Kidney (tissue), 14 donors: Measurements from ENCODE around the gene NEMF. TPM values are rescaled to one million over a fixed set of nuclear protein-coding genes. Genes with fewer than 3 reads are reported as not detected.

ENCODE experiments used
- DNase-seq, 5 donors: peaks; one replicate each; pipeline ENCODE4 v3.0.0-alpha.2; 2013 to 2020
- FAIRE-seq: peaks from 2 replicates; lab custom pipeline; 2012; peaks lifted over from hg19 to GRCh38; lab: Jason Lieb, UNC
- H3K27ac ChIP-seq, 2 donors: one replicate each; pipeline ENCODE4 v1.7.0; 2013; ENCODE audit warnings: low read depth in 2 of 2, low read length in 2 of 2, inconsistent platforms in 1 of 2
- H3K27me3 ChIP-seq: one replicate; pipeline ENCODE4 v1.7.1; 2013; ENCODE audit warnings: low read length, inconsistent platforms; ENCODE audit not compliant: control insufficient read depth, insufficient read depth
- H3K36me3 ChIP-seq, 3 donors: one replicate each; pipeline versions ENCODE4 v1.7.0 to v1.7.1; 2013; ENCODE audit warnings: low read length in 3 of 3, control low read depth in 1 of 3, inconsistent platforms in 1 of 3; ENCODE audit not compliant: insufficient read depth in 3 of 3, control insufficient read depth in 2 of 3
- H3K4me1 ChIP-seq, 3 donors: one replicate each; pipeline versions ENCODE4 v1.7.0 to v1.7.1; 2013; ENCODE audit warnings: low read length in 3 of 3, inconsistent platforms in 1 of 3, low read depth in 1 of 3; ENCODE audit not compliant: control insufficient read depth in 2 of 3, insufficient read depth in 2 of 3
- H3K4me3 ChIP-seq, 3 donors: one replicate each; pipeline versions ENCODE4 v1.7.0 to v1.8.1; 2013; ENCODE audit warnings: low read length in 3 of 3, control low read depth in 1 of 3, inconsistent platforms in 1 of 3
- H3K9ac ChIP-seq, 3 donors: one replicate each; pipeline versions ENCODE4 v1.7.0 to v1.7.1; 2013; ENCODE audit warnings: low read length in 3 of 3, control low read depth in 1 of 3, inconsistent platforms in 1 of 3
- H3K9me3 ChIP-seq, 3 donors: one replicate each; pipeline versions ENCODE4 v1.7.0 to v1.7.1; 2013; ENCODE audit warnings: low read length in 3 of 3, control low read depth in 1 of 3, inconsistent platforms in 1 of 3; ENCODE audit not compliant: control insufficient read depth in 2 of 3, insufficient read depth in 1 of 3
- intact Hi-C: fragments of 100-400 bp; cut with DNase I; formaldehyde crosslinking; loops from one replicate; pipeline ENCODE4 v1.11.1; 2022
- polyA plus RNA-seq: library from polyadenylated mRNA; stranded (reverse); fragments of 350-450 nt; fragmentation: Illumina TruSeq; extraction: RNeasy Lipid Tissue Mini Kit (QIAGEN cat#74804); gene quantifications from one replicate; pipeline ENCODE4 v1.2.3, GENCODE V29; 2014; ENCODE audit warnings: low read depth, low replicate concordance; ENCODE audit not compliant: insufficient read depth
- total RNA-seq: library from RNA; stranded (reverse); fragmentation: NEBNext Ultra II Directional; extraction: Animal tissue kit (Norgen Biotek cat#: 25700); gene quantifications from one replicate; pipeline ENCODE4 v1.2.1, GENCODE V29; 2021
- TF ChIP-seq, protein P1 (sequence below): IDR thresholded peaks from 3 replicates; pipeline ENCODE4 v1.5.1; 2012; ENCODE audit warnings: mild to moderate bottlenecking, moderate library complexity, borderline replicate concordance; ENCODE audit not compliant: insufficient read depth; ENCODE audit errors: extremely low read depth
- donor health status: control.
- donor health status: control.
- donor health status: control.
- donor health status: control.
- donor health status: control.
- donor health status: DM: yes; HTN: yes; CAD: no.
- donor health status: Normal renal cell carcinoma (clear cell type).

The NEMF gene
- total and polyA plus RNA-seq, 2 donors from 2014 or later = 26.1 to 79.9 TPM

DNA sequence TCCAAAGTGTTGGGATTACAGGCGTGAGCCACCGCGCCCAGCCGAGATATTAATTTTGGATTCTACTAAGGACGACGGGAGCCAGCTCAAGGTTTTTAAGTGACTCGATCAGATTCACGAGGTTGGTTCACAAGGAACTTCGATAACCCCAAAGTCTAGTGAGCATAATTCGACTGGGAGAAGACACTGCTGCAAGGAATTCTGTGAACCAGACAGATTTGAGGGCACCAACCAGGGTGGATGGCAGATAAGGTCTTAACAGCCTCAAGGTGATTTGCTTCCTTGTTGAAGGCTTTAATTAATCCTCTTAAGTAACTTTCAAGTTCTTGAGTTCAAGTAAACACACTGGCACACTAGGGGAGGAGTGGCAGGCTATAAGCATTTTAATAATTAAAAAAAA is 85.7 kb downstream of the NEMF start:
- Histone ChIP-seq H3K4me1 (peaks cover 6 to 17% (median 16%) of the 10 kb centered on the region in 3 donors), H3K4me3 (peak overlapping the region; percentile 21 to 99 (median 69)), H3K9ac (peak overlapping the region; percentile 79 to 86 (median 83)), H3K36me3 (peaks cover 0 to under 1% (median 0%) of the 10 kb centered on the region in 3 donors), H3K27ac (peak overlapping the region; percentile 26 to 96), H3K9me3 (no peaks in the 10 kb centered on the region), H3K27me3 (no peaks in the 10 kb centered on the region)
- DNase-seq (peak in 2 of 5 donors; percentile 35 to 45), FAIRE-seq (no peak)
- intact Hi-C loops = no loop called here
- TF ChIP-seq, protein P1, sequence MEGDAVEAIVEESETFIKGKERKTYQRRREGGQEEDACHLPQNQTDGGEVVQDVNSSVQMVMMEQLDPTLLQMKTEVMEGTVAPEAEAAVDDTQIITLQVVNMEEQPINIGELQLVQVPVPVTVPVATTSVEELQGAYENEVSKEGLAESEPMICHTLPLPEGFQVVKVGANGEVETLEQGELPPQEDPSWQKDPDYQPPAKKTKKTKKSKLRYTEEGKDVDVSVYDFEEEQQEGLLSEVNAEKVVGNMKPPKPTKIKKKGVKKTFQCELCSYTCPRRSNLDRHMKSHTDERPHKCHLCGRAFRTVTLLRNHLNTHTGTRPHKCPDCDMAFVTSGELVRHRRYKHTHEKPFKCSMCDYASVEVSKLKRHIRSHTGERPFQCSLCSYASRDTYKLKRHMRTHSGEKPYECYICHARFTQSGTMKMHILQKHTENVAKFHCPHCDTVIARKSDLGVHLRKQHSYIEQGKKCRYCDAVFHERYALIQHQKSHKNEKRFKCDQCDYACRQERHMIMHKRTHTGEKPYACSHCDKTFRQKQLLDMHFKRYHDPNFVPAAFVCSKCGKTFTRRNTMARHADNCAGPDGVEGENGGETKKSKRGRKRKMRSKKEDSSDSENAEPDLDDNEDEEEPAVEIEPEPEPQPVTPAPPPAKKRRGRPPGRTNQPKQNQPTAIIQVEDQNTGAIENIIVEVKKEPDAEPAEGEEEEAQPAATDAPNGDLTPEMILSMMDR = no peak

DNA sequence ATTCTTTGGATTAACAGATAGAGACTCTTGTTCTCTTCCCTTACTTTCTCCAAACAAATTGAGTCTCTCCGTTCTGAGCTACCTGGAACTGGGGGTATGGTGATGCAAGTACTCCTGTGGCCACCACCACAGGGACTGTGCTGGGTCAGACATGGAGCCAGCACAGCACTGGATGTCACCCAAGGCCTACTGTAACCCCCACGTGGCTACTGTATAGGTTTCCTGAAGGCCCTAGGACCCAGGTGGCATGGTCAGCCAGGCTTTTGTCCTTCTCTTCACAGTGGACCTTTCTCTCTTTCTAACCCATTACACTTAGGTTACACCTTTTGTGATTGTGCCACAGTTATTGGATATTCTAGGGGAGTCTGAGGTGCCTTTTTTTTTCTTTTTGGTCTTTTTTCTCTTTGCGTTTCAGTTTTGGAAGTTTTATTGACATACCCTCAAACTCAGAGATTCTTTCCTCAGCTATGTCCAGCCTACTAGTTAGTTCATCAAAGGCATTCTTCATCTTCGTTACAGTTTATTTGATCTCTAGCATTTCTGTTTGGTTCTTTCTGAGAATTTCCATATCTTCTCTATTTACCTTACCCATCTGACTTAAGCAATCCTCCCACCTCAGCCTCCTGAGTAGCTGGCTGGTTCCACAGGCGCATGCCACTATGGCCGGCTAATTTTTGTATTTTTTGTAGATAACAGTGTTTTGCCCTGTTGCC is 90.6 kb downstream of the NEMF start:
- intact Hi-C loops = no loop called here
- H3K27me3 ChIP-seq = no peaks in the 10 kb centered on the region
- no peak overlapping the region for H3K4me3 ChIP-seq
- no peaks in the 10 kb centered on the region for H3K9me3 ChIP-seq
- no peak for FAIRE-seq
- DNase-seq = no peak
- peaks cover 0 to 2% (median 0%) of the 10 kb centered on the region in 3 donors for H3K4me1 ChIP-seq
- TF ChIP-seq, protein P1 = no peak
- no peak overlapping the region for H3K9ac ChIP-seq
- no peak overlapping the region for H3K27ac ChIP-seq
- no peaks in the 10 kb centered on the region for H3K36me3 ChIP-seq

DNA sequence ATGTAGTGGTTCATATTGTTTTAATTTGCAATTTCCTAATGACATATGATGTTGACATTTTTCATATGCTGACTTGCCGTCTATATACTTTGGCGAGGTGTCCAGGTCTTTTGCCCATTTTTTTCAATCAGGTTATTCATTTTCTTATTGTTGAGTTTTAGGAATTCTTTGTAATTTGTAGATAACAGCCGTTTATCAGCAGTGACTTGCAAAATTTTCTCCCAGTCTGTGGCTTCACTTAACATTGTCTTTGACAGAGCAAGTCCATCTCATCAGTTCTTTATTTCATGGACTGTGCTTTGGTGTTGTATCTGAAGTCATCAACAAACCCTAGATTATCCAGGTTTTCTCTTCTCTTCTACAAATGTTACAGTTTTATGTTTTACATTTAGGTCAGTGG is 97.2 kb downstream of the NEMF start:
- intact Hi-C loops = no loop called here
- DNase-seq = no peak
- TF ChIP-seq, protein P1 = no peak
- Histone ChIP-seq H3K36me3 (no peaks in the 10 kb centered on the region), H3K9me3 (no peaks in the 10 kb centered on the region), H3K4me3 (no peak overlapping the region), H3K9ac (no peak overlapping the region), H3K27ac (no peak overlapping the region), H3K27me3 (no peaks in the 10 kb centered on the region), H3K4me1 (no peaks in the 10 kb centered on the region)
- FAIRE-seq = no peak
